Ishikawa (cell line): ENCODE data around the gene KRTAP10-5.

ENCODE experiments used
- EP300 ChIP-seq: IDR thresholded peaks from 2 replicates; pipeline ENCODE4 v1.6.1; 2012; ENCODE audit warnings: borderline replicate concordance
- MAX ChIP-seq: IDR thresholded peaks from 2 replicates; pipeline ENCODE4 v1.6.1; 2012
- NFIC ChIP-seq: IDR thresholded peaks from 2 replicates; pipeline ENCODE4 v1.6.1; 2012
- YY1 ChIP-seq: IDR thresholded peaks from 2 replicates; pipeline ENCODE4 v1.6.1; 2012; ENCODE audit warnings: low read depth

GRCh38 chr21:44614161-44614631 lies 33.8 kb upstream of the KRTAP10-5 start:
- TF ChIP-seq YY1 (no peak), EP300 (no peak), NFIC (no peak), MAX (no peak)
